ENCODE measurements around the gene ADGRG6. TPM values are rescaled to one million over a fixed set of nuclear protein-coding genes. Genes with fewer than 3 reads are reported as not detected.

Gene ADGRG6
- total and polyA plus RNA-seq, 9 of the 15 experiments (the other 6 are each of a cell fraction or from before 2014, with no cell fraction given) = under 0.01 to 0.11 (median 0.05) TPM; not detected in 5

DNA sequence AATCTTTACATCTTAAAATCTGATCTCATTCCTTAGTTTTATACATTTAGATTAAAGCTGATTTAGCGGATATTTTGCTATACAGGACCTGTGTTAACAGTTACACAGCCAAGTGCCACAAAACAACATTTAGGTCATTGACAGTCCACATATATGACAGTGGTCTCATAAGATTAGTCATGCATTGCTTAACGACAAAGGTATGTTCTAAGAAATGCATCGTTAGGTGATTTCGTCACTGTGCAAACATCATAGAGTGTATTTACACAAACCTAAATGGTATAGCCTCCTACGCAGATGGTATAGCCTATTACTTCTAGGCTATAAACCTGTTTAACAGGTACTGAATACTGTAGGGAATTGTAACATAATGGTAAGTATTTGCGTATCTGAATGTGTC lies 21.6 kb downstream of the ADGRG6 start:
- H2AFZ ChIP-seq (ENCODE audit: low read depth, low read length) = no peak overlapping the region
- BruUV-seq (replicated peaks) = no TSS peak
- H4K20me1 ChIP-seq (replicated peaks; ENCODE audit: control insufficient read depth, insufficient read depth, low read length) = no peaks in the 10 kb centered on the region
- H3K36me3 ChIP-seq (ENCODE audit: control insufficient read depth, insufficient read depth, low read length) = no peaks in the 10 kb centered on the region
- H3K27me3 ChIP-seq (ENCODE audit: control insufficient read depth in 2 of 2, insufficient read depth in 2 of 2, low read length in 2 of 2) = no peaks in the 10 kb centered on the region
- no peak for TF ChIP-seq ZNF23 (CRISPR knock-in tag; IDR thresholded peaks at IDR 0.05)
- TF ChIP-seq, protein P1, sequence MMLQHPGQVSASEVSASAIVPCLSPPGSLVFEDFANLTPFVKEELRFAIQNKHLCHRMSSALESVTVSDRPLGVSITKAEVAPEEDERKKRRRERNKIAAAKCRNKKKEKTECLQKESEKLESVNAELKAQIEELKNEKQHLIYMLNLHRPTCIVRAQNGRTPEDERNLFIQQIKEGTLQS (IDR thresholded peaks at IDR 0.05) = peak; percentile 23; the same call in 1 of the 2 replicates
- TF ChIP-seq, protein P1 (CRISPR knock-in tag; conservative IDR thresholded peaks at IDR 0.05) = no peak
- no peak for TF ChIP-seq ZNF408 (CRISPR knock-in tag; IDR thresholded peaks at IDR 0.05; ENCODE audit: low read depth)
- TF ChIP-seq, protein P2, sequence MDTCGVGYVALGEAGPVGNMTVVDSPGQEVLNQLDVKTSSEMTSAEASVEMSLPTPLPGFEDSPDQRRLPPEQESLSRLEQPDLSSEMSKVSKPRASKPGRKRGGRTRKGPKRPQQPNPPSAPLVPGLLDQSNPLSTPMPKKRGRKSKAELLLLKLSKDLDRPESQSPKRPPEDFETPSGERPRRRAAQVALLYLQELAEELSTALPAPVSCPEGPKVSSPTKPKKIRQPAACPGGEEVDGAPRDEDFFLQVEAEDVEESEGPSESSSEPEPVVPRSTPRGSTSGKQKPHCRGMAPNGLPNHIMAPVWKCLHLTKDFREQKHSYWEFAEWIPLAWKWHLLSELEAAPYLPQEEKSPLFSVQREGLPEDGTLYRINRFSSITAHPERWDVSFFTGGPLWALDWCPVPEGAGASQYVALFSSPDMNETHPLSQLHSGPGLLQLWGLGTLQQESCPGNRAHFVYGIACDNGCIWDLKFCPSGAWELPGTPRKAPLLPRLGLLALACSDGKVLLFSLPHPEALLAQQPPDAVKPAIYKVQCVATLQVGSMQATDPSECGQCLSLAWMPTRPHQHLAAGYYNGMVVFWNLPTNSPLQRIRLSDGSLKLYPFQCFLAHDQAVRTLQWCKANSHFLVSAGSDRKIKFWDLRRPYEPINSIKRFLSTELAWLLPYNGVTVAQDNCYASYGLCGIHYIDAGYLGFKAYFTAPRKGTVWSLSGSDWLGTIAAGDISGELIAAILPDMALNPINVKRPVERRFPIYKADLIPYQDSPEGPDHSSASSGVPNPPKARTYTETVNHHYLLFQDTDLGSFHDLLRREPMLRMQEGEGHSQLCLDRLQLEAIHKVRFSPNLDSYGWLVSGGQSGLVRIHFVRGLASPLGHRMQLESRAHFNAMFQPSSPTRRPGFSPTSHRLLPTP (IDR thresholded peaks at IDR 0.05; ENCODE audit: borderline replicate concordance, extremely low read depth, insufficient read length) = no peak
- no peak overlapping the region for H3K27ac ChIP-seq (ENCODE audit: extremely low read depth, low read depth, low read length)
- H3K9ac ChIP-seq (ENCODE audit: insufficient read depth in 1 of 2, low read depth in 2 of 2, low read length in 2 of 2) = no peak overlapping the region
- H3K4me1 ChIP-seq (replicated peaks in 1 of 2; ENCODE audit: control insufficient read depth in 2 of 2, insufficient read depth in 2 of 2, low read length in 2 of 2) = no peaks in the 10 kb centered on the region
- ATAC-seq = no peak
- ChIA-PET POLR2A (no interaction called here), CTCF (ENCODE audit: low intra/inter-chr PET ratio) (no interaction called here)
- H3K9me1 ChIP-seq (ENCODE audit: control insufficient read depth, insufficient read depth, low read length) = no peaks in the 10 kb centered on the region
- H3K79me2 ChIP-seq (ENCODE audit: control insufficient read depth, insufficient read depth, low read length) = no peaks in the 10 kb centered on the region
- no peak for FAIRE-seq
- WGBS (ENCODE audit: insufficient coverage, low coverage, missing lambda C conversion rate) = 1% methylated on average over 6 of the region's 6 CpGs
- H3K4me3 ChIP-seq = no peak overlapping the region
- no peak for DNase-seq (ENCODE audit: extremely low read depth in 1 of 4, low spot score in 3 of 4)
- intact Hi-C loops (cut with micrococcal nuclease) (no loop called here), in situ Hi-C loops (cut with MboI) (no loop called here)
- H3K9me3 ChIP-seq (replicated peaks; ENCODE audit: control insufficient read depth, insufficient read depth, low read depth, low read length) = no peaks in the 10 kb centered on the region
- no peak overlapping the region for H3K4me2 ChIP-seq (ENCODE audit: insufficient read depth, low read length)
